C4-2B (cell line): ENCODE data around the gene AUTS2.

Source experiments
- H3K27ac ChIP-seq: fragments of 450-650 bp; 2 replicates; pipeline ENCODE4 v1.5.1; 2017
- CTCF ChIP-seq: fragments of 450-650 bp; conservative IDR thresholded peaks from 2 replicates; pipeline ENCODE4 v1.5.1; 2017; ENCODE audit warnings: mild to moderate bottlenecking
- ZFX ChIP-seq: fragments of 450-650 bp; IDR thresholded peaks from 2 replicates; pipeline ENCODE4 v1.6.1; 2017

Gene AUTS2

GRCh38 chr7:70743531-70744325, 1145.5 kb downstream of the AUTS2 start:
- TF ChIP-seq ZFX = no peak
- no peak for TF ChIP-seq CTCF

DNA sequence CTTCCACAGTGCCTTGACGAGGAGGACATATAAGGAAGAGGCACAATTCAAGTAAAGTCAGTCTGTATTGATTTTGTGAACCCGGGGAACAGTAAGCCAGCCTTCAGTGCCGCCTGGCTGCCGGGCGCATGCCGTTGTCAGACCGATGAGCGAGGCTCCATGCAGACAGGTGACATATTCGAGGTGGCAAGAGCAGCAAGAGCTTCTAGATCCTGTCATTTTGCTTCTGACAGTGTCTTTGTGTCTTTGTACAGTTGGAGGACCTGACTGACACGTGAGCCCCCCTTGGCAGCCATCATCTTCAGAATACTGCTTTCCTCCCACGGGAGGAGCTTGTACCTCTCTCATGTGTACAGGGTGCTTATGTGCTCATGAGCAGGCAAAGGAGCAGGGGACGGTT, 1146.2 kb downstream of the AUTS2 start:
- H3K27ac ChIP-seq = no peak overlapping the region
- TF ChIP-seq CTCF (no peak), ZFX (no peak)

More at GRCh38 chr7:70743531-70744325, 1145.5 kb downstream of the AUTS2 start:
- no peak overlapping the region for H3K27ac ChIP-seq

- H3K27ac ChIP-seq = no peak overlapping the region
- TF ChIP-seq ZFX (no peak), CTCF (no peak)
Measured at GRCh38 chr7:70749831-70750230, 1151.6 kb downstream of the AUTS2 start.

DNA sequence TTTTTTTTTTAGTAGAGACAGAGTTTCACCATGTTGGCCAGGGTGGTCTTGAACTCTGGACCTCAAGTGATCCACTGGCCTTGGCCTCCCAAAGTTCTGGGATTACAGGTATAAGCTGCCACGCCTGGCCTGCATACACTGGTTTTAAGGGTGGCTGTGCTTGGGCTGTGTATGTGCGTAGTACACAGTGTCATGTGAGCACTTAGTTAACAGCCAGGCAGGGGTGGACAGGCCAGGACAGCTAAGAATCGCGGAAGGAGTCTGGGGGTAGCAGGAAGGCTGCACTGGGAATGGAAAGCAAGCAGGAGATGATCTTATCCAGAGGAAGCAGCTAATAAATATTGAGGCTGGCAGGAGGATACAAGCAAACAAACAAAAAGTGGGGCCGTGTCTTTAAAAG, 1153.6 kb downstream of the AUTS2 start:
- H3K27ac ChIP-seq = no peak overlapping the region
- TF ChIP-seq ZFX (no peak), CTCF (no peak)

GRCh38 chr7:70752794-70753241, 1154.5 kb downstream of the AUTS2 start:
- no peak overlapping the region for H3K27ac ChIP-seq
- no peak for TF ChIP-seq ZFX
- no peak for TF ChIP-seq CTCF

DNA sequence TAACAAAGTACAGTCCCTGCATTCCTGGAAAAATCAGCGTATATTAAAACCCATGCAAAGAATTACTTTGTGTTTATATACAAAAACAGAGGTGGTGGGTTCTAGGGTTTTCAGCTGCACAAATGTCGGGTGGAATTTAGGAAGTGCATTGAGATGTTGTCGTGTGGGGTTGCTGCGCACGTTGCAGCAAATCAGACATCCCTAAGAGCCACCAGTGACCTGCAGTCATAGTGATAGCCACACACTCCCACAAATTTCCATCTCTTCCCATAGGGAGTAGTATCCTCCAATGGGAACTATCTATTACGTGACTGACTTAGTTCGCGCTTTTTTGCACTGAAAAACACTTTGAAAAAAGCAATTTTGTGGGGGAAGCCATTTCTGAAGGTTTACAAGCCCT, 1158.5 kb downstream of the AUTS2 start:
- no peak overlapping the region for H3K27ac ChIP-seq
- TF ChIP-seq CTCF (no peak), ZFX (no peak)

- H3K27ac ChIP-seq = no peak overlapping the region
- TF ChIP-seq CTCF (no peak), ZFX (no peak)
Measured at GRCh38 chr7:70758646-70759045, 1160.4 kb downstream of the AUTS2 start.
